CD4-positive, alpha-beta memory T cell (primary cell): ENCODE results near the gene MEOX2. TPM values are rescaled to one million over a fixed set of nuclear protein-coding genes. Genes with fewer than 3 reads are reported as not detected.
A peak's percentile ranks its signal among the peaks of the same experiment; 100 is the strongest.

ENCODE experiments used
- CTCF ChIA-PET: fragments of 350-600 bp; sonication (Branson Sonifier 250); formaldehyde crosslinking; loops from one replicate; lab custom pipeline; 2021; ENCODE audit warnings: inconsistent platforms; ENCODE audit not compliant: partially characterized antibody; lab: Charles Lee
- POLR2A ChIA-PET: fragments of 350-600 bp; sonication (Branson Sonifier 250); formaldehyde crosslinking; loops from one replicate; lab custom pipeline; 2021; ENCODE audit not compliant: partially characterized antibody; lab: Charles Lee
- DNase-seq, 5 donors: peaks; one replicate each; pipeline versions ENCODE4 v3.0.0 to v3.0.0-alpha.2; 2020 to 2022; ENCODE audit warnings: mixed read lengths in 1 of 5
- H3K27ac ChIP-seq: one replicate; pipeline ENCODE4 v1.7.0; 2013; ENCODE audit warnings: low read depth, low read length
- H3K27me3 ChIP-seq: 2 replicates; pipeline ENCODE4 v1.7.0; 2013; ENCODE audit warnings: mild to moderate bottlenecking, low read length, moderate library complexity; ENCODE audit not compliant: insufficient read depth
- H3K36me3 ChIP-seq: 2 replicates; pipeline ENCODE4 v1.7.0; 2013; ENCODE audit warnings: mild to moderate bottlenecking, low read length, moderate library complexity; ENCODE audit not compliant: insufficient read depth
- H3K4me1 ChIP-seq: 2 replicates; pipeline ENCODE4 v1.7.0; 2013; ENCODE audit warnings: mild to moderate bottlenecking, low read length, moderate library complexity; ENCODE audit not compliant: insufficient read depth
- H3K4me3 ChIP-seq, 2 donors: one replicate each; pipeline ENCODE4 v1.7.0; 2013; ENCODE audit warnings: low read length in 2 of 2, mild to moderate bottlenecking in 1 of 2
- H3K9me3 ChIP-seq, 2 donors: one replicate each; pipeline ENCODE4 v1.7.0; 2013; ENCODE audit warnings: low read length in 2 of 2, control low read depth in 1 of 2; ENCODE audit not compliant: control insufficient read depth in 1 of 2
- H3K27ac Mint-ChIP-seq, 7 donors: one replicate each; pipeline ENCODE4 v1.8.0; 2020 to 2021; ENCODE audit warnings: mixed read lengths in 7 of 7, mild to moderate bottlenecking in 6 of 7, inconsistent platforms in 3 of 7, moderate library complexity in 3 of 7
- H3K27me3 Mint-ChIP-seq, 2 donors: one replicate each; pipeline ENCODE4 v1.8.0; 2020 to 2021; ENCODE audit warnings: mixed read lengths in 2 of 2
- H3K36me3 Mint-ChIP-seq, 2 donors: one replicate each; pipeline ENCODE4 v1.8.0; 2020 to 2021; ENCODE audit warnings: mixed read lengths in 2 of 2, inconsistent platforms in 1 of 2, mild to moderate bottlenecking in 1 of 2
- H3K4me1 Mint-ChIP-seq, 4 donors: one replicate each; pipeline ENCODE4 v1.8.0; 2020 to 2021; ENCODE audit warnings: mixed read lengths in 4 of 4, mild to moderate bottlenecking in 1 of 4
- H3K4me3 Mint-ChIP-seq, 8 donors: one replicate each; pipeline ENCODE4 v1.8.0; 2020 to 2021; ENCODE audit warnings: mixed read lengths in 8 of 8, mild to moderate bottlenecking in 7 of 8, moderate library complexity in 6 of 8, inconsistent platforms in 3 of 8
- H3K9me3 Mint-ChIP-seq, 8 donors: one replicate each; pipeline ENCODE4 v1.8.0; 2020 to 2021; ENCODE audit warnings: mixed read lengths in 8 of 8, mild to moderate bottlenecking in 5 of 8, inconsistent platforms in 3 of 8, moderate library complexity in 1 of 8
- intact Hi-C: fragments of 100-400 bp; cut with micrococcal nuclease; formaldehyde crosslinking; loops from one replicate; pipeline ENCODE4 v1.15.1; 2023
- polyA plus RNA-seq, 2 donors: library from polyadenylated mRNA; unstranded; fragments of 300-500 nt; fragmentation: Illumina TruSeq; gene quantifications; one replicate each; pipeline ENCODE4 v1.2.3, GENCODE V29; 2021
- total RNA-seq, 2 experiments: library from RNA; stranded (reverse); gene quantifications; one replicate each; pipeline ENCODE4 v1.2.3, GENCODE V29; 2021

Gene MEOX2
- total and polyA plus RNA-seq, 4 experiments from 2014 or later = not detected

- no peak for DNase-seq
- Mint-ChIP-seq H3K36me3 (no peaks in the 10 kb centered on the region), H3K4me1 (no peaks in the 10 kb centered on the region), H3K9me3 (peaks cover 0 to 9% (median under 1%) of the 10 kb centered on the region in 8 donors), H3K27me3 (no peaks in the 10 kb centered on the region), H3K4me3 (no peak overlapping the region), H3K27ac (no peak overlapping the region)
- Histone ChIP-seq H3K4me1 (no peaks in the 10 kb centered on the region), H3K27ac (no peak overlapping the region), H3K4me3 (no peak overlapping the region), H3K36me3 (no peaks in the 10 kb centered on the region), H3K27me3 (no peaks in the 10 kb centered on the region), H3K9me3 (no peaks in the 10 kb centered on the region)
- intact Hi-C loops = no loop called here
- ChIA-PET CTCF (no interaction called here), POLR2A (no interaction called here)
Measured at GRCh38 chr7:15618275-15618674, 68.2 kb downstream of the MEOX2 start.

GRCh38 chr7:15612205-15612604, 74.3 kb downstream of the MEOX2 start:
- no peak for DNase-seq

DNA sequence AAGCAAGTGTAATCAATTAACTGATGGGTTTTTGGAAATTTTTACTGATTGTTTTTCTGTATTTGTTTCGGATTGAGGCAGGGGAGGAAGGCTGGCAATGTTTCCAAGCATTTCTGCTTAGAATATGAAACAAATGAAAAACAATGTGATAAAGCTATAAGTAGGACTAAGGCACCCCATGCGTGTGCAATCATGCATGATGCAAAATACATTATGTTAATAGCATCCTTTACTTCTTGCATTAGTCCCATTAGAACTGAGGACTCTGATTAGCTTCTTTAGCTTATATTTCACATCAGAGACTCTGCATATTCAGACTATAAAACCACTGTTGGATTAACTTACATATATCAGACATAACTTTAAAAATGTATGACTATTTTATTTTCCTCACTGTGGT, 76.0 kb downstream of the MEOX2 start:
- H3K27me3 ChIP-seq = no peaks in the 10 kb centered on the region

More at GRCh38 chr7:15612205-15612604, 74.3 kb downstream of the MEOX2 start:
- H3K27ac Mint-ChIP-seq = no peak overlapping the region
- CTCF ChIA-PET = no interaction called here
- peak overlapping the region in 1 of 8 donors; percentile 1 for H3K4me3 Mint-ChIP-seq
- Histone ChIP-seq H3K36me3 (no peaks in the 10 kb centered on the region), H3K4me1 (no peaks in the 10 kb centered on the region), H3K27ac (no peak overlapping the region), H3K27me3 (no peaks in the 10 kb centered on the region), H3K4me3 (no peak overlapping the region), H3K9me3 (no peaks in the 10 kb centered on the region)
- intact Hi-C loops = no loop called here
- POLR2A ChIA-PET = no interaction called here
- H3K4me1 Mint-ChIP-seq = no peaks in the 10 kb centered on the region
- H3K9me3 Mint-ChIP-seq = peaks cover 0 to 14% (median under 1%) of the 10 kb centered on the region in 8 donors
- H3K36me3 Mint-ChIP-seq = no peaks in the 10 kb centered on the region
- no peaks in the 10 kb centered on the region for H3K27me3 Mint-ChIP-seq

DNA sequence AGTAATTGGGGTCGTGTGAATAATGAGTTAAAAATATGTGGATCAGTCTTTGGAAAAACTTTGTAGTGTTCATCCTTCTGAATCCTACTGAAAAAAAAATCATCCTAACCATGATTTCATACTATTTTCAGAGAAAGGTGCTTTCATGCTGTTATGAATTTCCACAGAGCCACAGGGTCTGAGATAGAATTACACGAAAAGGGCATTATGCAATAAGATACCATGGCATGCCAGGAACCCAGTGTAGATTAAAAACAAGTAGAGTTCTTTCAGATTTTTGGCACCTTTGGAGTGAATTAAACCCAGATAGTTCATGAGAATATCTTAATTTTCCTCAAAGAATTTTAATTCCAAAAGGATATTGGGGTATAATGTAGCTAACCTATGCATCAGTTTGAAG, 77.2 kb downstream of the MEOX2 start:
- no peak for DNase-seq
- no peak overlapping the region for H3K4me3 Mint-ChIP-seq
- H3K4me1 Mint-ChIP-seq = no peaks in the 10 kb centered on the region
- H3K27me3 Mint-ChIP-seq = no peaks in the 10 kb centered on the region
- ChIA-PET POLR2A (no interaction called here), CTCF (no interaction called here)
- H3K27ac ChIP-seq = no peak overlapping the region
- H3K9me3 ChIP-seq = no peaks in the 10 kb centered on the region
- no peaks in the 10 kb centered on the region for H3K4me1 ChIP-seq
- no peaks in the 10 kb centered on the region for H3K36me3 Mint-ChIP-seq
- no peak overlapping the region for H3K27ac Mint-ChIP-seq
- H3K36me3 ChIP-seq = no peaks in the 10 kb centered on the region
- H3K9me3 Mint-ChIP-seq = peaks cover 0 to 10% (median under 1%) of the 10 kb centered on the region in 8 donors
- no peak overlapping the region for H3K4me3 ChIP-seq
- intact Hi-C loops = no loop called here
- H3K27me3 ChIP-seq = no peaks in the 10 kb centered on the region

More for the DNA sequence above, 76.0 kb downstream of the MEOX2 start:
- H3K36me3 ChIP-seq = no peaks in the 10 kb centered on the region
- Mint-ChIP-seq H3K4me1 (no peaks in the 10 kb centered on the region), H3K27ac (no peak overlapping the region), H3K36me3 (no peaks in the 10 kb centered on the region), H3K9me3 (peaks cover 0 to 13% (median under 1%) of the 10 kb centered on the region in 8 donors), H3K4me3 (no peak overlapping the region), H3K27me3 (no peaks in the 10 kb centered on the region)
- no peaks in the 10 kb centered on the region for H3K9me3 ChIP-seq
- no peak overlapping the region for H3K4me3 ChIP-seq
- POLR2A ChIA-PET = no interaction called here
- no peak overlapping the region for H3K27ac ChIP-seq
- CTCF ChIA-PET = no interaction called here
- H3K4me1 ChIP-seq = no peaks in the 10 kb centered on the region
- DNase-seq = no peak
- intact Hi-C loops = no loop called here

DNA sequence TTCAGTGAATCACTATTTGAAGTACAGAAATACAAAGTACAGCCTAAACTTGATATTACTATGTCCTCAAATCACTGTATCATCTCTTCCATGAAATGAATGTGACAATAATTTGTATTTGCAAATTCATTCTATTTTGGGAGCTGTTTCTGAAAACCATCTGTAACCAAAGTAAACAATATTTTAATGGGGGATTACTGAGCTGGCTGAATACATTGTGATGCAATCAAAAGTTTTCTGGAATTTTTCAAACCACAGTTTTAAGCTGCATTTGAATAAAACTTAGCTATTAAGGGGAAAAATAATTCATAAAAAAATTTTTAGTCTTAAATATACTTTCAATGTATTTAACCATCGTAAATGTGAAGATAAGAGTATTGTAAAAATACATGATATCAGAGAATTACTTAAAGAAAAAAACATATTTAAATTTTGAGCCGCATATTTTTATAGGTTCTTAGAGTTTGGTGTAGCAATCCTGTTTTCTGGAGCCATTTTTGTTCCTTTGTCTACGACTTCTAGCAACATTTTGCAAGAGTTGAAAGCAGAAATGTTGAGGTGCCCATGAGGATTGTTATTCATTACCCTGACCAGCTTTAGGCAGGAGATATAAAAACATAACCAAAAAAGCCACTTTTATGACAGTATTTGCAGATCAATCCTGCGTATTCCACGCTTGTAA, 78.8 kb downstream of the MEOX2 start:
- intact Hi-C loops = no loop called here
- no peaks in the 10 kb centered on the region for H3K9me3 ChIP-seq
- no peaks in the 10 kb centered on the region for H3K36me3 Mint-ChIP-seq

DNA sequence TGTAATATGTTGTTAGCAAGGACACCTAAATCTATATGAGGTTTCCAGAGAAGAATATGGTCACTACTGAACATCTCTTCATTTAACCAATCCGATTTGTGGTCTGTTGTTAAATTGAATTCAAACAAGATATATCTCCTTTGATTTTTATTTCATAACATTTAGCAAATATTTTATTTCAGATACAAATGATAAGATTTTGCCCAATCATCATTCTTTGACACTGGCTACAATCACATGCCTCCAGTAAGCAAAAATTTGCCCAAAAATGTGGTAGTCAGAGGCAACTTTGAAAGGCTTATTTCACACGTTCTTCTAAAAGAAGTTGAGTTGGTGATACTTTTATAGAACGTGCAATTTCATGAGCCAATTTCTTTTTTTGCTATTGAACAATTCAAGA, 79.9 kb downstream of the MEOX2 start:
- Histone ChIP-seq H3K4me3 (no peak overlapping the region), H3K27ac (no peak overlapping the region), H3K4me1 (no peaks in the 10 kb centered on the region), H3K27me3 (no peaks in the 10 kb centered on the region), H3K36me3 (no peaks in the 10 kb centered on the region), H3K9me3 (no peaks in the 10 kb centered on the region)
- Mint-ChIP-seq H3K27ac (no peak overlapping the region), H3K4me1 (no peaks in the 10 kb centered on the region), H3K27me3 (no peaks in the 10 kb centered on the region), H3K36me3 (no peaks in the 10 kb centered on the region), H3K9me3 (peaks cover 0 to 9% (median 2%) of the 10 kb centered on the region in 8 donors), H3K4me3 (no peak overlapping the region)
- POLR2A ChIA-PET = no interaction called here
- CTCF ChIA-PET = no interaction called here
- intact Hi-C loops = no loop called here
- DNase-seq = no peak

More for the DNA sequence above, 78.8 kb downstream of the MEOX2 start:
- Mint-ChIP-seq H3K4me3 (no peak overlapping the region), H3K4me1 (no peaks in the 10 kb centered on the region), H3K27ac (no peak overlapping the region), H3K9me3 (peaks cover 0 to 12% (median 3%) of the 10 kb centered on the region in 8 donors), H3K27me3 (no peaks in the 10 kb centered on the region)
- no peak overlapping the region for H3K27ac ChIP-seq
- H3K27me3 ChIP-seq = no peaks in the 10 kb centered on the region
- no peak for DNase-seq
- H3K4me3 ChIP-seq = no peak overlapping the region
- ChIA-PET POLR2A (no interaction called here), CTCF (no interaction called here)
- no peaks in the 10 kb centered on the region for H3K36me3 ChIP-seq
- H3K4me1 ChIP-seq = no peaks in the 10 kb centered on the region

- Histone ChIP-seq H3K9me3 (no peaks in the 10 kb centered on the region), H3K4me1 (no peaks in the 10 kb centered on the region), H3K4me3 (no peak overlapping the region), H3K36me3 (no peaks in the 10 kb centered on the region), H3K27ac (no peak overlapping the region), H3K27me3 (no peaks in the 10 kb centered on the region)
- intact Hi-C loops = no loop called here
- Mint-ChIP-seq H3K27ac (no peak overlapping the region), H3K27me3 (no peaks in the 10 kb centered on the region), H3K4me1 (no peaks in the 10 kb centered on the region), H3K4me3 (no peak overlapping the region), H3K36me3 (no peaks in the 10 kb centered on the region), H3K9me3 (peaks cover 0 to 5% (median 4%) of the 10 kb centered on the region in 8 donors)
- POLR2A ChIA-PET = no interaction called here
- CTCF ChIA-PET = no interaction called here
- DNase-seq = no peak
Measured at GRCh38 chr7:15604166-15604565, 82.3 kb downstream of the MEOX2 start.
